WTC11 (cell line): ENCODE measurements around the gene SRC. TPM values are rescaled to one million over a fixed set of nuclear protein-coding genes. Genes with fewer than 3 reads are reported as not detected.

Experiments used
- ATAC-seq: fragments of 200-7000 bp; cut with Tn5 transposase; 2 replicates; pipeline ENCODE4 v1.10.0; 2021; ENCODE audit warnings: mild to moderate bottlenecking, moderate library complexity
- CTCF ChIA-PET: fragments of 300-600 bp; sonication (Branson Sonifier 250); formaldehyde crosslinking; loops from one replicate; lab custom pipeline; 2021; ENCODE audit warnings: antibody characterized with exemption; lab: Charles Lee
- POLR2A ChIA-PET: fragments of 350-600 bp; sonication (Branson Sonifier 250); formaldehyde crosslinking; loops from one replicate; lab custom pipeline; 2021; ENCODE audit warnings: antibody characterized with exemption; lab: Charles Lee
- DNase-seq: peaks from one replicate; pipeline ENCODE4 v3.0.0; 2021; ENCODE audit warnings: low spot score
- H3K27ac Mint-ChIP-seq: 2 replicates; pipeline ENCODE4 v1.8.0; 2021; ENCODE audit warnings: mixed read lengths
- H3K27me3 Mint-ChIP-seq: 2 replicates; pipeline ENCODE4 v1.8.0; 2021; ENCODE audit warnings: low read depth, mild to moderate bottlenecking, moderate library complexity, mixed read lengths
- H3K36me3 Mint-ChIP-seq: 2 replicates; pipeline ENCODE4 v1.8.0; 2021; ENCODE audit warnings: mixed read lengths
- H3K4me1 Mint-ChIP-seq: 2 replicates; pipeline ENCODE4 v1.8.0; 2022; ENCODE audit warnings: mixed read lengths
- H3K4me3 Mint-ChIP-seq: 2 replicates; pipeline ENCODE4 v1.8.0; 2021; ENCODE audit warnings: mild to moderate bottlenecking, moderate library complexity, mixed read lengths
- H3K9me3 Mint-ChIP-seq: 2 replicates; pipeline ENCODE4 v1.8.0; 2021; ENCODE audit warnings: mixed read lengths
- AFF4 ChIP-seq: sonication (generic); formaldehyde crosslinking; IDR thresholded peaks from 2 replicates; pipeline ENCODE4 v1.8.1; 2023; ENCODE audit warnings: mild to moderate bottlenecking, missing genetic modification reagents, borderline replicate concordance
- AR ChIP-seq: fragments of 250-450 bp; sonication (Bioruptor Pico); IDR thresholded peaks from 2 replicates; pipeline ENCODE4 v1.9.0; 2021; ENCODE audit warnings: mild to moderate bottlenecking
- ATF1 ChIP-seq: sonication (generic); formaldehyde crosslinking; IDR thresholded peaks from 2 replicates; pipeline ENCODE4 v1.8.1; 2023; ENCODE audit warnings: mild to moderate bottlenecking, moderate library complexity, missing genetic modification reagents
- CBFB ChIP-seq: sonication (generic); formaldehyde crosslinking; IDR thresholded peaks from 2 replicates; pipeline ENCODE4 v1.8.1; 2022; ENCODE audit warnings: mild to moderate bottlenecking, low read depth, missing genetic modification reagents
- CREM ChIP-seq: sonication (generic); formaldehyde crosslinking; IDR thresholded peaks from 2 replicates; pipeline ENCODE4 v1.8.1; 2022; ENCODE audit warnings: mild to moderate bottlenecking, missing genetic modification reagents, moderate library complexity
- E2F4 ChIP-seq: sonication (generic); formaldehyde crosslinking; IDR thresholded peaks from 2 replicates; pipeline ENCODE4 v1.8.1; 2022; ENCODE audit warnings: low read depth, mild to moderate bottlenecking, moderate library complexity, missing genetic modification reagents, borderline replicate concordance
- E2F5 ChIP-seq: sonication (generic); formaldehyde crosslinking; IDR thresholded peaks from 2 replicates; pipeline ENCODE4 v1.8.1; 2022; ENCODE audit warnings: mild to moderate bottlenecking, moderate library complexity, missing genetic modification reagents
- GABPB1 ChIP-seq: sonication (generic); formaldehyde crosslinking; IDR thresholded peaks from 2 replicates; pipeline ENCODE4 v1.8.1; 2023; ENCODE audit warnings: mild to moderate bottlenecking, missing genetic modification reagents
- HMGA2 ChIP-seq: fragments of 250-450 bp; sonication (Bioruptor Pico); IDR thresholded peaks from 2 replicates; pipeline ENCODE4 v1.4.0; 2021; ENCODE audit warnings: mild to moderate bottlenecking, moderate library complexity
- NR2C2 ChIP-seq: sonication (generic); formaldehyde crosslinking; IDR thresholded peaks from 2 replicates; pipeline ENCODE4 v1.8.0; 2022; ENCODE audit warnings: mild to moderate bottlenecking, missing genetic modification reagents
- PREB ChIP-seq: sonication (generic); formaldehyde crosslinking; IDR thresholded peaks from 2 replicates; pipeline ENCODE4 v1.8.1; 2022; ENCODE audit warnings: mild to moderate bottlenecking, missing genetic modification reagents, moderate library complexity, borderline replicate concordance
- SMAD3 ChIP-seq: sonication (generic); formaldehyde crosslinking; IDR thresholded peaks from 2 replicates; pipeline ENCODE4 v1.8.0; 2022; ENCODE audit warnings: missing genetic modification reagents, mild to moderate bottlenecking, borderline replicate concordance
- STAT6 ChIP-seq: sonication (generic); formaldehyde crosslinking; conservative IDR thresholded peaks from 2 replicates; pipeline ENCODE4 v1.8.1; 2023; ENCODE audit warnings: mild to moderate bottlenecking, low read depth, missing genetic modification reagents, moderate library complexity
- TEAD1 ChIP-seq: sonication (generic); formaldehyde crosslinking; IDR thresholded peaks from 2 replicates; pipeline ENCODE4 v1.8.0; 2022; ENCODE audit warnings: mild to moderate bottlenecking, missing genetic modification reagents
- TP53 ChIP-seq: sonication (generic); formaldehyde crosslinking; IDR thresholded peaks from 2 replicates; pipeline ENCODE4 v1.8.1; 2023; ENCODE audit warnings: mild to moderate bottlenecking, missing genetic modification reagents
- ZMAT4 ChIP-seq: fragments of 250-450 bp; sonication (Bioruptor Pico); IDR thresholded peaks from 2 replicates; pipeline ENCODE4 v1.9.0; 2021; ENCODE audit warnings: mild to moderate bottlenecking
- ZNF219 ChIP-seq: sonication (generic); formaldehyde crosslinking; IDR thresholded peaks from 2 replicates; pipeline ENCODE4 v1.8.0; 2023; ENCODE audit warnings: missing genetic modification reagents, mild to moderate bottlenecking, borderline replicate concordance
- ZNF232 ChIP-seq: sonication (generic); formaldehyde crosslinking; IDR thresholded peaks from 2 replicates; pipeline ENCODE4 v1.8.0; 2022; ENCODE audit warnings: mild to moderate bottlenecking, missing genetic modification reagents
- ZNF396 ChIP-seq: fragments of 250-450 bp; sonication (Bioruptor Pico); IDR thresholded peaks from 2 replicates; pipeline ENCODE4 v1.8.0; 2021; ENCODE audit warnings: mild to moderate bottlenecking, moderate library complexity, borderline replicate concordance
- ZNF423 ChIP-seq: fragments of 250-450 bp; sonication (Bioruptor Pico); IDR thresholded peaks from 2 replicates; pipeline ENCODE4 v2.1.2; 2022; ENCODE audit warnings: mild to moderate bottlenecking, moderate library complexity
- total RNA-seq: library from RNA; stranded (reverse); gene quantifications from 3 replicates; pipeline ENCODE4 v1.2.3, GENCODE V29; 2021

SRC gene
- total RNA-seq, 1 experiment from 2014 or later, result 33.3 TPM

- ATAC-seq, result peak; percentile 16; the same call in 1 of the 2 replicates
- Mint-ChIP-seq H3K36me3 (no peaks in the 10 kb centered on the region), H3K27me3 (no peaks in the 10 kb centered on the region), H3K4me1 (peaks cover 24% of the 10 kb centered on the region), H3K4me3 (no peak overlapping the region), H3K9me3 (no peaks in the 10 kb centered on the region)
- no peak for DNase-seq
- POLR2A ChIA-PET, result no interaction called here
- TF ChIP-seq HMGA2 (CRISPR knock-in tag), result no peak
- TF ChIP-seq GABPB1, result no peak
- TF ChIP-seq ZNF232 (CRISPR knock-in tag), result no peak
- TF ChIP-seq NR2C2, result no peak
- TF ChIP-seq E2F5 (CRISPR knock-in tag), result no peak
- TF ChIP-seq ZNF423 (CRISPR knock-in tag), result no peak
- TF ChIP-seq TEAD1 (CRISPR knock-in tag), result no peak
- no peak for TF ChIP-seq STAT6 (CRISPR knock-in tag)
- TF ChIP-seq E2F4 (CRISPR knock-in tag), result no peak
- no peak for TF ChIP-seq ZNF396 (CRISPR knock-in tag)
- no peak for TF ChIP-seq CREM (CRISPR knock-in tag)
- TF ChIP-seq, all 79 proteins: peak for 0
- CTCF ChIA-PET, result interaction anchor here (0.7 to 2.4 kb wide), 2 partner anchors 26 to 42 kb away, joined by 3 to 8 read pairs; no protein-coding TSS in a partner anchor
- no peak overlapping the region; the same call in 1 of the 2 replicates for H3K27ac Mint-ChIP-seq
Measured at GRCh38 chr20:37438464-37439222, 92.7 kb downstream of the SRC start.

GRCh38 chr20:37439223-37439933 is 93.4 kb downstream of the SRC start:
- Mint-ChIP-seq H3K9me3 (no peaks in the 10 kb centered on the region), H3K4me1 (peaks cover 24% of the 10 kb centered on the region), H3K27me3 (no peaks in the 10 kb centered on the region), H3K27ac (no peak overlapping the region), H3K4me3 (no peak overlapping the region), H3K36me3 (no peaks in the 10 kb centered on the region)
- ChIA-PET POLR2A (no interaction called here), CTCF (interaction anchor here (2.4 kb wide), 1 partner anchor 43 kb away, joined by 8 read pairs; no protein-coding TSS in a partner anchor)
- ATAC-seq (peak; percentile 46), DNase-seq (no peak)
- TF ChIP-seq ATF1 (no peak), SMAD3 (CRISPR knock-in tag) (no peak), CREM (CRISPR knock-in tag) (no peak), ZNF219 (no peak), AR (CRISPR knock-in tag) (no peak), AFF4 (no peak), ZMAT4 (no peak), CBFB (no peak), PREB (no peak), TP53 (no peak), ZNF232 (CRISPR knock-in tag) (no peak)
